Putamen (tissue), 1 donor: Measurements from ENCODE around the gene ELMO1.
A peak's percentile ranks its signal among the peaks of the same experiment; 100 is the strongest.

ENCODE experiments used
- DNase-seq: peaks from one replicate; pipeline ENCODE4 v3.0.0-alpha.2; 2016; ENCODE audit warnings: low spot score

Gene ELMO1

GRCh38 chr7:37095122-37095521 is 353.5 kb downstream of the ELMO1 start:
- DNase-seq = no peak

GRCh38 chr7:37093257-37093656 is 355.4 kb downstream of the ELMO1 start:
- no peak for DNase-seq

DNA sequence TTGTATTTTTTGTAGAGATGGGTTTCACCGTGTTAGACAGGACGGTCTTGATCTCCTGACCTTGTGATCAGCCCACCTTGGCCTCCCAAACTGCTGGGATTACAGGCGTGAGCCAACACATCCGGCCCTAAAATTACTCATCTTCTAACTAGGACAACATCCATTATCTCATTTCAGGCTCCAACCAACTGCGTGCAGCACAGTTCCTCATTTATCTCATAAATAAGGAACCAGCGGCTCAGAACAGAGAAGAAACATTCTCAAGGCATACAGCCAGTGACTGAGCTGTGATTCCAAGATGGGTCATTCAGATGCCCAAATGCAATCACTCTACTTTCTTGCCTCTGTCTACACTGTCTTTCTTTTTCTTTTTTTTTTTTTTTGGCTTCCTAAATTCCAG is 356.1 kb downstream of the ELMO1 start:
- DNase-seq = no peak

GRCh38 chr7:37089972-37090371 is 358.7 kb downstream of the ELMO1 start:
- DNase-seq = no peak

GRCh38 chr7:37085600-37085999 is 363.1 kb downstream of the ELMO1 start:
- DNase-seq = no peak

DNA sequence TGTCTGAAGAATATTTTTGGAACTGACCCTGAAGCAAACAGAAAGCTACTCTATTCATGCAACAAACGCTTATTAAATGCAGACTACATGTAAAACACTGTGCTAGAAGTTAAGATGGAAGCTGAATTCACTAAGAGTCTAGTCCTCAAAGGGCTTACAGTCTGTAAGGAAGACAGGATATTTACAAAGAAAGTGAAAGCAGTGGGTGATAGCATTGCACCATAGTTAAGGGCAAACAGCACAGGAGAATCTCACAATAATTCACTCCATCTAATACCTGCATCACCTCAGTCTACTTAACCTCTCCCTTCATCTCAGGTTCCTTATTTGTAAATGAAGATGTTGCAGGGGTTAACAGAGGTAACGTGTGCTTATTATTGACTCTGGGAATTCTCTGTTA is 364.4 kb downstream of the ELMO1 start:
- no peak for DNase-seq

DNA sequence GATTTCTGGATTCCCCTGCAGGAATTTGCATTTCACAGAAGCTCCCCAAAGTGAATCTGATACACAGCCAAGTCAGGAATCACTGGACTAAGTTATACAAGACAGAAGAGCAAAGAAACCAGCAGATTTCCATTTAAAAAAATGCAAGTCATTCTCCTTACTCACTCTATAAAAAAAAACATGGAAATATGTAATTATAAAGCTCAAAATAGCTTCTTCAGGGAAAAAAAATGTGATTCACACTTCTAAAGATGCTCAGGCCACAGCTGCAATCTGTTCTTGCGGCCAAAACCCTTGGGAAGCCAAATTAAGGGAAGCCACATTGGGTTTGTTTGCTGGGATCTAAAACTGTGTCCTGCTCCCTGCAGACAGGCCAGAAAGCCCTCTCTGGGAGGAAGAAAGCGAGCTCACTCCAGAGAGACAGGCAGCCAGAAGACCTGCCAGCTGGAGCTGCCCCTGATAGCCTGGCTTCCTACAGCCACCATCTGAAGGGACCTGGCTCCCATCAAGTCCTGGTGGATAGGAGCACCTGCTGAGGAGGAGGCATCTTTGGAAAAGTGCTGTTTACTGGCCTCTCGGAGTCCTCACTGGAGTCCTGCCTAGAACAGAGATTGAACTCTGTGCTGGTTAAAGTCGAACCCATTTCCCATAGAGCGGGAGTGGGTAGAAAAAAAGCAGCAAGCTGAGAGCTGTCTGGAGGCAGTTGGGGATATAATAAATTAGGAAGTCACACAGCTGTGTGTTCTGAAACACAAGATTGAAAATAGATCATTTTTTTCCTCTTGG is 365.2 kb downstream of the ELMO1 start:
- no peak for DNase-seq

DNA sequence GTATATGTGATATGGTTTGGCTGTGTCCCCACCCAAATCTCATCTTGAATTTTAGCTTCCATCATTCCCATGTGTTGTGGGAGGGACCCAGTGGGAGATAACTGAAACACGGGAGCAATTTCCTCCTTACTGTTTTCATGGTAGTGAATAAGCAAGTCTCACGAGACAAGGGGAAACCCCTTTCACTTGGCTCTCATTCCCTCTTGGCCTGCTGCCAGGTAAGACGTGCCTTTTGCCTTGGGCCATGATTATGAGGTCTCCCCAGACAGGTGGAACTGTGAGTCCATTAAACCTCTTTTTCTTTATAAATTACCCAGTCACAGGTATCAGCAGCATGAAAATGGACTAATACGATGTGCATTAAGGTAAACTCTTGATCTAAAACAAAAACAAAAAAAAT is 367.2 kb downstream of the ELMO1 start:
- DNase-seq = no peak

- DNase-seq = no peak
Measured at GRCh38 chr7:37079420-37079819, 369.2 kb downstream of the ELMO1 start.

DNA sequence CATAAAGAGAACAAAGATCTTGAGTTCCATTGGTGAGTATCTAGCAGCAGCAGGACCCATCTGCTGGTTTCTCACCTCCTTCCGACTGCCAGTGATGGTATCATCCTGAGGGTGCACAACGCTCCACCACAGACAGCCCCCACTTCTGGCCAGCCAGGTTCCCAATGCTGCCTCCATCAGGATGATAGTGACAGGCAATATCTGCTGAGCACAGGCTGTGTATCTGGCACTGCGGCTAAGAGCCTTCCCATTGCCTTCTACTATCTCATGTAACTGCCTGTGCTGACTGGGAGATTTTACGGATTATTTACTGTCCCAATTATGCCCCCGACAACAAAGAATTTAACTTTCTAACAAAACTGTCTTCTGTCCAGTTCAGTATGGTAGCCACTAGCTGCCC is 372.0 kb downstream of the ELMO1 start:
- no peak for DNase-seq

DNA sequence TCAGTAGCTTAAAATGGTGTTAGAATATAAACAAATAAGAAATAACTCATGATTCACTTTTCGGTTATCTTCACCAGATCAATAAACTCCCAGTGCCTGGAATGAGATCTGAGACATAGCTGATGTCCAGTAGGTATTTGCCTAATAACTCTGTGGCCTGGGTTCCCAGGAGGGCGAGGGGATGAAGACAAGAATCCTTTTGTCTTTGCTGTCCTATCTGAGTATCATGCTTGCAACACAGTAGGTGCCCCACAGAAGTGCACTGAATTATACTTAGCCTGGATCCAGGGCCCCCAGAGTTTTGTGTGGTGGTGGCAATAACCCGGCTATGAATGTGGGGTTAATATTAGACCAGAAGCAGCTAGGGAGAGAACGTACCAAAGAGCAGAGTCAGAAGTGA is 374.3 kb downstream of the ELMO1 start:
- DNase-seq = no peak

- DNase-seq = no peak
Measured at GRCh38 chr7:37071124-37071523, 377.5 kb downstream of the ELMO1 start.

- DNase-seq = no peak
Measured at GRCh38 chr7:37070471-37070870, 378.2 kb downstream of the ELMO1 start.

DNA sequence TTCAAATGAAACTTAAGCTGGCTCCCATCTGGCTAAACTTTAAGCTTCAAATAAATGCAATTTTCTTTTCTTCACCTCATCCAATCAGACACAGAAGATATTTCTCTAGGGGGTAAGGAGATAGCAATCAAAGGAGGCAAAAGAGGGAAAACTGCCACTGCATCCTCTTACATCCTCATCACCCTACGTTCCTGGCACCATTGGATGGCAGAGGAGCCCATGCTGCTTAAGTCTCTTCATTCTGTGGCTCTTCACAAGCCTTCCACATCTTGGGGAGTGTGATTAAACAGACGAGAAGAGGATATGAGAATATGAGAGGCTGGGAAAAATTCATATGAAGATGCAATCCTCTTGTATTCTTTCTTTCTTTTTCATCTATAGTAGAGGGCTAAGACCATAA is 378.6 kb downstream of the ELMO1 start:
- no peak for DNase-seq

- no peak for DNase-seq
Measured at GRCh38 chr7:37069336-37069735, 379.3 kb downstream of the ELMO1 start.

- no peak for DNase-seq
Measured at GRCh38 chr7:37068902-37069301, 379.8 kb downstream of the ELMO1 start.

DNA sequence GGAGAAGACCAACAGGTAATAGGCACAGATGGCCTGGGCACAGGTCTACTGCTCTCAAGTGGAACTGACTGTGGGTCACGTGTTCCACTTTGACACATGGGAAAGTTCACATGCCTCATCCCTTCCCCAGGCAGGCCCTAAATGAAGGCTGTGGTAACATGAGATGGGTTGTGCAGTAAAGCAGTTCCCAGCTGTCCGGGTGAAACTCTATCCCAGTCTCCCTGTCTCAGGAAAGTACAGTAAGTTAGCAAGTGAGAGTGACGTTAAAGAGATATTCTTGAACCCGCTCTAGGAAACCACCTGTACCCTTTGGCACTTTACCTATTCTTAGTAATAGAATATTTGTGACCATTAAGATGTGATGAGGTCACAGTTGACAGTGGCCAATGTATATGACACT is 380.6 kb downstream of the ELMO1 start:
- no peak for DNase-seq

GRCh38 chr7:37065779-37066271 is 382.8 kb downstream of the ELMO1 start:
- no peak for DNase-seq

GRCh38 chr7:37062560-37062859 is 386.2 kb downstream of the ELMO1 start:
- DNase-seq = no peak

GRCh38 chr7:37061849-37062559 is 386.7 kb downstream of the ELMO1 start:
- DNase-seq = peak; percentile 32

- DNase-seq = no peak
Measured at GRCh38 chr7:37056234-37056912, 392.3 kb downstream of the ELMO1 start.

GRCh38 chr7:37054624-37055241 is 393.9 kb downstream of the ELMO1 start:
- DNase-seq = no peak

- no peak for DNase-seq
Measured at GRCh38 chr7:37052705-37053104, 396.0 kb downstream of the ELMO1 start.
